GM10248 (cell line): ENCODE data around the gene COL4A4.
A peak's percentile ranks its signal among the peaks of the same experiment; 100 is the strongest.

Experiments used
- CTCF ChIA-PET: fragments of 300-600 bp; sonication (Branson Sonifier 250); formaldehyde crosslinking; extraction: SDS; loops from one replicate; lab custom pipeline; 2021; ENCODE audit warnings: antibody characterized with exemption; lab: Yijun Ruan, JAX
- POLR2A ChIA-PET: fragments of 350-650 bp; sonication (Branson Sonifier 250); formaldehyde crosslinking; extraction: SDS; loops from one replicate; lab custom pipeline; 2020; ENCODE audit warnings: antibody characterized with exemption; lab: Yijun Ruan, JAX
- DNase-seq: peaks from one replicate; pipeline ENCODE4 v3.0.0; 2012; ENCODE audit errors: extremely low spot score
- CTCF ChIP-seq: IDR thresholded peaks from 2 replicates; pipeline ENCODE4 v1.5.1; 2012; ENCODE audit warnings: mild to moderate bottlenecking, low read depth; ENCODE audit errors: extremely low read depth, missing control alignments, control extremely low read depth

Gene COL4A4

DNA sequence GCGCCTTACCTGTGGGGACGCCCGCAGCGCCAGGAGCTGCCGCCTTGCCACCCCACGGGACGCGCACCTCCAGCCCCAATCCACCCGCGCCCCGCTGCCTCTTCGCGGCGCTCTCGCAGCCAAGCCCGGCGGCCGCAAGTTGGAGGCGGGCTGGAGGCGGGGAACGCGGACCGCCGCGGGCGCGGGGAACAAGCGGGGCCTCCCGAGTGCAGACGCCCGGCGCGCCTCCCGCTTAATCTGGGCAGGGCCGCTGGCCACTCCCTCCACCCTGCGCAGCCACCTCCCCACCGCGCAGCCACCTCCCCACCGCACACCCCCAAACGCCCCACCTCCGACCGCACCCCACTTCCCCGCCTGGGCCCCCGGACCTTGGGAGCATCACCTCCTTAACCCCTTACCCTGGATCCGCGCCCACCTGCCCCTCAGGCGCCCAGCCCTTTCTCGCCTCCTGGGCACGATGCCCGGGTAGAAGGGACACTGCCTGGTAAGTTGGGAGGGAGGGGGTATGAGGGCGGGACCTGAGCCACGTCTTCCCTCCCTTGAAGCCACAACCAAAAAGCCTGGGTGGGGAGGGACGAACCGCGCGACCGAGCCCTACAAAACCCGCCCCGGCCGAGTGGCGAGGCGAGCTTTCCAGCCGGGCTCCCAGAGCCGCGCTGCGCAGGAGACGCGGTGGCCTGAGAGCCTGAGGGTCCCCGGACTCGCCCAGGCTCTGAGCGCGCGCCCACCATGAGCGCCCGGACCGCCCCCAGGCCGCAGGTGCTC lies at the start of gene COL4A4, which contains the start of gene COL4A3:
Gene COL4A4, minus strand, starts transcription at position 208 of the 765 bp plus-strand sequence. CDS start 16,722 bp downstream, outside the sequence.
Gene COL4A3, plus strand, starts transcription at position 627 of the 765 bp plus-strand sequence. Its CDS starts 103 bp downstream, at position 730.
- peak; percentile 44 for DNase-seq
- no peak for TF ChIP-seq CTCF
- ChIA-PET CTCF (interaction anchor here (1.6 kb wide), 1 partner anchor 74 kb away, joined by 7 read pairs; no protein-coding TSS in a partner anchor), POLR2A (interaction anchor here (1.2 kb wide), 1 partner anchor 24 kb away, joined by 3 read pairs; no protein-coding TSS in a partner anchor)

DNA sequence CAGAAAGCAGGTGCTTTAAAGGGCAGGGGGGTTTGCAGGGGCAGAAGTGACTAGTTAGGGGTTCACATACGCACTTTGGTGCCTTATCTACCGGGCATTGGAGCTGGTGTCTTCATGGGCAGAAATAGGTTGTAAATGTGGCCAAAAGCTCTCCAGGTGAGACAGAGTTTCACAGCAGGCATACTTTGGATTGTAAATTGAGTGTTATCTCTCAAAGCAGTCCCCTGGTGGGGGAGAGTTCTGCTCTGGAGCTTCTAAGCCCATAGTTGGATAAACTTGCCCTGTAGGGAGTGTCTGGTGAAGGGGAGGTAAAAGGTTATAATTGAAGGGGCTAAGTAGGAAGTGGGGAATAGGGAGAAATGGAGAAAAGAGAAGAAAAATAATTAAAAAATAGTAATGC lies 43.6 kb upstream of the COL4A4 start:
- POLR2A ChIA-PET: no interaction called here
- TF ChIP-seq CTCF: no peak
- DNase-seq: no peak
- CTCF ChIA-PET: interaction anchor here (1.0 to 3.7 kb wide), 4 partner anchors 8 to 31 kb away, joined by 3 to 19 read pairs (median 4); no protein-coding TSS in a partner anchor

GRCh38 chr2:227206406-227206805 lies 42.4 kb upstream of the COL4A4 start:
- CTCF ChIA-PET: interaction anchor here (1.5 to 3.7 kb wide), 3 partner anchors 15 to 32 kb away, joined by 3 to 19 read pairs (median 4); no protein-coding TSS in a partner anchor
- POLR2A ChIA-PET: no interaction called here
- no peak for DNase-seq
- no peak for TF ChIP-seq CTCF

GRCh38 chr2:227205701-227206100 lies 41.7 kb upstream of the COL4A4 start:
- CTCF ChIA-PET: interaction anchor here (1.2 to 3.7 kb wide), 4 partner anchors 14 to 75 kb away, joined by 3 to 19 read pairs (median 3); no protein-coding TSS in a partner anchor

GRCh38 chr2:227204452-227204851 lies 40.4 kb upstream of the COL4A4 start:
- POLR2A ChIA-PET: no interaction called here
- CTCF ChIA-PET: interaction anchor here (0.6 to 1.5 kb wide), 2 partner anchors 9 to 24 kb away, joined by 3 read pairs; no protein-coding TSS in a partner anchor
- TF ChIP-seq CTCF: no peak
- no peak for DNase-seq

More at GRCh38 chr2:227205701-227206100, 41.7 kb upstream of the COL4A4 start:
- TF ChIP-seq CTCF: no peak
- POLR2A ChIA-PET: no interaction called here
- no peak for DNase-seq

DNA sequence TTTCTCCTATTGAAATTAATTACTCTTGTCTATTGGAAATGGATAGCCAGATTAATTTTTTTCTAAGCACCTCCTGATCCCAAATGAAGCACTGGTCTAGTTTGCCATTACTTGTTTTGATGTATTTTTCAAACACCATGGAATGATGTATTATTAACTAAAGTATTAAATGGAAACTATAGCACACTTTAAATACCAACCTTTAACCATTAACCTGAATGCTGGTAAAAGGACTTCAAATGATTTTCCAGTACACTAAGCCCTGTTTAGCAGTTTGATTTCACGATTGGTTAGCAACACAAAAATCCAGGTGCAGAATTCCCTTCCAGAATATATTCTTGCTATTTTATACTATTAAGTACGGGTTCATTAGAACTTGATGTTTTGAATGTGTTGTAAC lies 37.8 kb upstream of the COL4A4 start:
- no peak for TF ChIP-seq CTCF
- CTCF ChIA-PET: no interaction called here
- DNase-seq: no peak
- POLR2A ChIA-PET: no interaction called here
